ENCODE measurements around the gene COL18A1. TPM values are rescaled to one million over a fixed set of nuclear protein-coding genes. Genes with fewer than 3 reads are reported as not detected.
"Not testable (repeated sequence)": the region's sequence is repeated elsewhere in the genome, so short reads cannot be mapped to it uniquely, and the experiment has no call there.

The COL18A1 gene
- polyA plus RNA-seq, 1 experiment: 25.3 TPM

DNA sequence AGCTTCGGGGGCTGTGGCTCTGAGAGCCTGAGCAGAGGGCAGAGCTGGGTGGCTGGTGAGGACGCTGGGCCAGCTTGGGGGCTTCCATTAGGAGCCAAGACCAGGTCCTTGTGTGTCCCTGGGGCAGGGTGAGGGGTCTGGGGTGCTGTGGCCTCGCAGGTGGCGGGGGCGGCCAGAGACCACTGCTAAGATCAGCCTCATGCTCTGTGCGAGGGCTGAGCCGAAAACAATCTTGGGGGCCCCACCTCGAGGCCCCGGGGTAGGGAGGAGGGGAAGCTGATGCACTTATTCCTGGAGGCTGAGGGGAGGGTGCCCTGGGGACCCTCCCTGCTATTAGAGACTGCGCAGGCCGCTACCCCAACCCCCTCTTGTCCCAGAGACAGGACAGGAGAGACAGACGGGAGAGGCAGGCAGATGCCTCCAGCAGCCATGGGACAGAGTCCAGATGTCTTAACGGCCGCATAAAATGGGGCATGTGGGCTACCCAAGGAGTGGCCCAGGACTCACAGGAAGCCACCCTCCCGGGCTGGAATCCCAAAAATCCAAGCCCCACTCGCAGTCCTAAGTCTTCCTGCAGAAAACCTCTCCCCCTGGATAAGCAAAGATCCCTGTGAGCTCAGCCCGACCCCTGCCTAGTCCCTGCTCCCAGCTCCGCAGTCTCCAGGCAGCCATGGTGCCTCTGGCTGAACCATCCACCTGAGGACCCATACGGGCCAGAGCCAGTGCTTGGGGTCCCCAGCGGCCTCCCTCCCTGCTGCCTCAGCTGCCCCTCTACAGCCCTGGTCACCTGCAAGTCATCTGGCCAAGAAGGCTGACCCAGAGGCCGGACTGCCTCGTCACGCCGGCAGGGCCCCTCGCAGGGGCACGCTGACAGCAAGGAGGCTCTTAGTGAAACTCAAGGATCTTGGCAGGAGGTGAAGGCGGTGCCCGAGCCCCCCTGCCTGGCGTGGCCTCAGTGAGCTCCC is 43.6 kb upstream of the COL18A1 start:
- H3K9me3 ChIP-seq (ENCODE audit: control insufficient read depth, insufficient read depth, low read length): peaks cover 8% of the 10 kb centered on the region
- no peak overlapping the region for H3K4me3 ChIP-seq (ENCODE audit: low read depth, low read length)
- H3K27ac ChIP-seq (ENCODE audit: low read depth, low read length): no peak overlapping the region
- H3K27me3 ChIP-seq (ENCODE audit: control insufficient read depth, insufficient read depth, low read length): peaks cover 2% of the 10 kb centered on the region
- DNase-seq (ENCODE audit: low read depth, low spot score): no peak
- ChIA-PET POLR2A (no interaction called here), CTCF (no interaction called here)
- TF ChIP-seq, protein P1, sequence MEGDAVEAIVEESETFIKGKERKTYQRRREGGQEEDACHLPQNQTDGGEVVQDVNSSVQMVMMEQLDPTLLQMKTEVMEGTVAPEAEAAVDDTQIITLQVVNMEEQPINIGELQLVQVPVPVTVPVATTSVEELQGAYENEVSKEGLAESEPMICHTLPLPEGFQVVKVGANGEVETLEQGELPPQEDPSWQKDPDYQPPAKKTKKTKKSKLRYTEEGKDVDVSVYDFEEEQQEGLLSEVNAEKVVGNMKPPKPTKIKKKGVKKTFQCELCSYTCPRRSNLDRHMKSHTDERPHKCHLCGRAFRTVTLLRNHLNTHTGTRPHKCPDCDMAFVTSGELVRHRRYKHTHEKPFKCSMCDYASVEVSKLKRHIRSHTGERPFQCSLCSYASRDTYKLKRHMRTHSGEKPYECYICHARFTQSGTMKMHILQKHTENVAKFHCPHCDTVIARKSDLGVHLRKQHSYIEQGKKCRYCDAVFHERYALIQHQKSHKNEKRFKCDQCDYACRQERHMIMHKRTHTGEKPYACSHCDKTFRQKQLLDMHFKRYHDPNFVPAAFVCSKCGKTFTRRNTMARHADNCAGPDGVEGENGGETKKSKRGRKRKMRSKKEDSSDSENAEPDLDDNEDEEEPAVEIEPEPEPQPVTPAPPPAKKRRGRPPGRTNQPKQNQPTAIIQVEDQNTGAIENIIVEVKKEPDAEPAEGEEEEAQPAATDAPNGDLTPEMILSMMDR (IDR thresholded peaks at IDR 0.05; ENCODE audit: low read depth, low read length): no peak

DNA sequence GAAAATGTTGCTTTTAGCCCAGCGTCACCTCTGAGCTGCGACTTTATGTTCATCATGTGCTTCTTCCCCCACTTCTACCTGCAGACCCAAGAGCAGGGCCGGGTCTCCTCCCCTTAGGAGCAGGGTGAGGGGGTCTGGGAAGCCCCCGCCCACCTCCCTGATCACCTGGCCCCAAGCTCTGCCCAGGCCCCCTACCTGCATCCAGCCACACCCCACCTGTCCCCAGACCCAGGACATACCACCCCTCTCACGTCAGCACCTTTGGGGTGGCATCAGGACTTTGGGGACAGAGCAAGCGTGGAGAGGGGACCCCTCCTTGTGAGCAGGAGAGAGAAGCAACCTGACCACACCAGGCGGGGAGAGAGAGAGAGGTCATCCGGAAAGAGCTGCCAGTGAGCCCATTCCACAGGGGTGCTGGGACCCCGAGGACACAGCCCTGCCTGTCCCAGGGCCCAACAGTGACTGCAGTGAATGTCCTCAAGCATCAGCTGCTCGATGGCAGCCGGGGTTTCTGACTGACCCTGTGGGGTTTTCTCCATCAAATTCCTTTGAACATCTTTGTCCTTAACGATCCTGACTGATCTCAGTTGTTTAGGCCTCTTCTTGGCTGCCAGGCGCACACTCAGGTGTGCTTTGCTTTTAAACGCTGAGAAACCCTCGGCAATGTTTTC is 42.8 kb upstream of the COL18A1 start:
- ChIA-PET POLR2A (no interaction called here), CTCF (no interaction called here)
- H3K9me3 ChIP-seq (ENCODE audit: control insufficient read depth, insufficient read depth, low read length): peaks cover 8% of the 10 kb centered on the region
- TF ChIP-seq, protein P1 (IDR thresholded peaks at IDR 0.05; ENCODE audit: low read depth, low read length): no peak
- H3K4me3 ChIP-seq (ENCODE audit: low read depth, low read length): no peak overlapping the region
- no peaks in the 10 kb centered on the region for H3K27me3 ChIP-seq (ENCODE audit: control insufficient read depth, insufficient read depth, low read length)
- no peak for DNase-seq (ENCODE audit: low read depth, low spot score)
- H3K27ac ChIP-seq (ENCODE audit: low read depth, low read length): no peak overlapping the region

DNA sequence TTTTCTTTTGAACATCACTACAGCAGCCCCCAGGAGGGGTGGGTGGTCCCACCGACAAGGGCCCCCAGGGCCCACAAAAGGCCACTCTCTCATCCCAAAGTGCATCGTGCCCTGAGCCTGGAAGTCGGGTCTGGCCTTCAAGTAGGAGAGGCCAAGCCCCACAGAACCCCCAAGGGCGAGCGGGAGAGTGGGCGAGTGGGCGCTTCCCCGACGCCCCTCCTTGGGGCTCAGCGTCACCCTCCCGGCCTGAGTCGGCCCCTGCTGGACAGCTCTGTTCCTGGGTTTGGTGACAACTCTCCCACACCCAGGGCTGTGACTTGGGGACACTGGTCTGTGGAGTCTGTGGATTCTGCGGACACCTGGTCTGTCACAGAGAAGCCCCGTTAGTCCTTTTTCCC is 42.2 kb upstream of the COL18A1 start:
- Histone ChIP-seq H3K27ac (ENCODE audit: low read depth, low read length) (no peak overlapping the region), H3K9me3 (ENCODE audit: control insufficient read depth, insufficient read depth, low read length) (peaks cover 8% of the 10 kb centered on the region), H3K27me3 (ENCODE audit: control insufficient read depth, insufficient read depth, low read length) (no peaks in the 10 kb centered on the region), H3K4me3 (ENCODE audit: low read depth, low read length) (no peak overlapping the region)
- DNase-seq (ENCODE audit: low read depth, low spot score): no peak
- POLR2A ChIA-PET: no interaction called here
- CTCF ChIA-PET: no interaction called here
- TF ChIP-seq, protein P1 (IDR thresholded peaks at IDR 0.05; ENCODE audit: low read depth, low read length): no peak

DNA sequence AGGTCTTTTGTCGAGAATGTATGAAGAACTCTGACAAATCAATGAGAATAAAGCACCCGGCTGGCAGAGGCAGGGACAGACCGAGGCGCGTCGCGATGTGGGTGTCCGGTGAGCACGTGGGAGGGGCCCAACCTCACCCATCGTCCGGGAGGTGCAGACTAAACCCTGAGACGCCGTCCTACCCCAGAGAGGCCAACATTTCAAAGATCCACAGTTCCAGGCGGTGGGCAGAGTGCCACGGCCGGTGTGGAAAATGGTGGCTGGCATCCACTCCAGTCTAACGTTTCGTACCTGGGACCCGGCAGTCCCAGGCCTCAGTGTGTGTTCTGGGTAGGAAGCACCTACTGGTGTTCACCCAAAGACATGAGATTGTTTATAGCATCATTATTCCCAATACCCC is 41.7 kb upstream of the COL18A1 start:
- H3K9me3 ChIP-seq (ENCODE audit: control insufficient read depth, insufficient read depth, low read length); H3K27me3 ChIP-seq (ENCODE audit: control insufficient read depth, insufficient read depth, low read length); DNase-seq (ENCODE audit: low read depth, low spot score); CTCF ChIA-PET; H3K4me3 ChIP-seq (ENCODE audit: low read depth, low read length): not testable (repeated sequence)
- H3K27ac ChIP-seq (ENCODE audit: low read depth, low read length): peak overlapping the region; percentile 100
- POLR2A ChIA-PET: interaction anchor here (1.5 to 1.9 kb wide), 2 partner anchors 24 to 69 kb away, joined by 6 to 12 read pairs; no protein-coding TSS in a partner anchor

DNA sequence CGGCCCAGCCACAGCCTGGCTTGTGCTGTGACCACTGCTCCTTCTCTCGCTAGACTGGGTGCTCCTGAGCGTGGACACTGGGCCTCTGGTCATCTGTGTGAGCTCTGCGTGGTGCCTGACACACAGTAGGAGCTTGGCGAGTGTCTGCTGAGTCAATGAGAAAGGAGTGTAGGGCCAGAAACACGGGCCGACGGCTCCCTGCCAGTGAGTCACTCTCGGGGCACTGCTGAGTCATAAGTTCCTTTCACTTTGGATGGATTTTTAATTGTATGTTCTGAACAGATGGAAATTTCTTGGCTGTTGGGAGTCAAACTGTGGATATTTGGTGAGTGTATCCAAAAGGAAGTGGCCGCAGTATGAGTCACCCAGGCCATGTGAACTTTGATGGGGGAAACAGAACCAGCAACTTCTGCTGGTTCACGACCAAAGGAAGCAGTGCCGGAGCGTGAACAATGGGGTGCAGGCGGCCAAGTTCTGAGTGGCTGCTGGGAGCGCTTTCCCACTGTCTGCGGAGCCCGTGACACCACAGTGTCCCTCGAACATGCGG is 41.0 kb upstream of the COL18A1 start:
- Histone ChIP-seq H3K4me3 (ENCODE audit: low read depth, low read length) (peak overlapping the region; percentile 35; the same call in 1 of the 2 replicates), H3K27ac (ENCODE audit: low read depth, low read length) (peak overlapping the region; percentile 100), H3K27me3 (ENCODE audit: control insufficient read depth, insufficient read depth, low read length) (no peaks in the 10 kb centered on the region), H3K9me3 (ENCODE audit: control insufficient read depth, insufficient read depth, low read length) (peaks cover 8% of the 10 kb centered on the region)
- TF ChIP-seq, protein P1 (IDR thresholded peaks at IDR 0.05; ENCODE audit: low read depth, low read length): no peak
- ChIA-PET CTCF (interaction anchor here (0.8 kb wide), 1 partner anchor 55 kb away, joined by 3 read pairs; no protein-coding TSS in a partner anchor), POLR2A (interaction anchor here (0.6 to 1.9 kb wide), 4 partner anchors 21 to 69 kb away, joined by 3 to 12 read pairs (median 6); no protein-coding TSS in a partner anchor)
- DNase-seq (ENCODE audit: low read depth, low spot score): peak; percentile 96
